H1 (cell line): Measurements from ENCODE around the gene FOXK1. TPM values are rescaled to one million over a fixed set of nuclear protein-coding genes. Genes with fewer than 3 reads are reported as not detected.

Experiments used
- CTCF ChIA-PET: fragments of 300-600 bp; sonication (Branson Sonifier 250); formaldehyde crosslinking; loops from one replicate; lab custom pipeline; 2021; ENCODE audit not compliant: partially characterized antibody; lab: Charles Lee
- POLR2A ChIA-PET: fragments of 300-600 bp; sonication (Branson Sonifier 250); formaldehyde crosslinking; loops from one replicate; lab custom pipeline; 2021; ENCODE audit warnings: inconsistent platforms; ENCODE audit not compliant: partially characterized antibody; lab: Charles Lee
- DNase-seq, 2 experiments: peaks; one replicate each; pipeline versions ENCODE4 v3.0.0 to v3.0.0-alpha.2; 2010 to 2022; ENCODE audit warnings: low spot score in 2 of 2, low read depth in 1 of 2, mixed read lengths in 1 of 2
- FAIRE-seq: peaks from 2 replicates; lab custom pipeline; 2011; peaks lifted over from hg19 to GRCh38; lab: Jason Lieb, UNC
- H2AFZ ChIP-seq: 2 replicates; pipeline ENCODE4 v1.8.1; 2012; ENCODE audit warnings: low read length, inconsistent platforms
- H2AK5ac ChIP-seq: 2 replicates; pipeline ENCODE4 v1.6.1; 2013; ENCODE audit warnings: low read depth, low read length
- H2BK120ac ChIP-seq: replicated peaks from 2 replicates; pipeline ENCODE3; 2013; ENCODE audit warnings: low read depth, low read length, inconsistent platforms
- H2BK12ac ChIP-seq: 2 replicates; pipeline ENCODE4 v1.6.1; 2013; ENCODE audit warnings: low read depth, low read length
- H2BK15ac ChIP-seq: 2 replicates; pipeline ENCODE4 v1.6.1; 2013; ENCODE audit warnings: low read length
- H2BK20ac ChIP-seq: 2 replicates; pipeline ENCODE4 v1.6.1; 2013; ENCODE audit warnings: low read length
- H2BK5ac ChIP-seq: 2 replicates; pipeline ENCODE4 v1.6.1; 2013; ENCODE audit warnings: low read depth, low read length
- H3K14ac ChIP-seq: 2 replicates; pipeline ENCODE4 v1.6.1; 2013; ENCODE audit warnings: inconsistent platforms; ENCODE audit not compliant: insufficient read length
- H3K18ac ChIP-seq: 2 replicates; pipeline ENCODE4 v1.6.1; 2013; ENCODE audit warnings: low read length; ENCODE audit errors: extremely low read depth
- H3K23ac ChIP-seq: 2 replicates; pipeline ENCODE4 v1.6.1; 2013; ENCODE audit warnings: inconsistent platforms; ENCODE audit not compliant: insufficient read length
- H3K23me2 ChIP-seq: 2 replicates; pipeline ENCODE4 v1.6.1; 2013; ENCODE audit warnings: low read depth, low read length
- H3K27ac ChIP-seq: 2 replicates; pipeline ENCODE4 v1.6.1; 2011; ENCODE audit warnings: low read depth, low read length, inconsistent platforms
- H3K27me3 ChIP-seq, 4 experiments: replicated peaks in 1 of 4; 1 replicate in 1 of 4; 2 replicates in 3 of 4; pipeline versions ENCODE4 v1.6.1 to v1.8.1; 2011 to 2013; ENCODE audit warnings: low read length in 3 of 4, mild to moderate bottlenecking in 3 of 4, inconsistent platforms in 2 of 4, mixed read lengths in 2 of 4, moderate library complexity in 1 of 4; ENCODE audit not compliant: control insufficient read depth in 3 of 4, insufficient read depth in 3 of 4; ENCODE audit errors: extremely low read depth in 1 of 4
- H3K36me3 ChIP-seq, 4 experiments: 2 replicates each; pipeline versions ENCODE4 v1.6.1 to v1.8.1; 2011 to 2013; ENCODE audit warnings: mild to moderate bottlenecking in 4 of 4, low read length in 3 of 4, moderate library complexity in 2 of 4, control low read depth in 1 of 4, inconsistent platforms in 1 of 4; ENCODE audit not compliant: insufficient read depth in 4 of 4, control insufficient read depth in 2 of 4
- H3K4ac ChIP-seq: replicated peaks from 2 replicates; pipeline ENCODE3; 2013; ENCODE audit warnings: low read length, low read depth, mixed read lengths, inconsistent platforms; ENCODE audit not compliant: insufficient read length
- H3K4me1 ChIP-seq, 4 experiments: replicated peaks in 1 of 4; 1 replicate in 1 of 4; 2 replicates in 3 of 4; pipeline versions ENCODE4 v1.6.1 to v1.8.1; 2011 to 2013; ENCODE audit warnings: low read length in 3 of 4, inconsistent platforms in 2 of 4, mixed read lengths in 1 of 4; ENCODE audit not compliant: insufficient read depth in 4 of 4, control insufficient read depth in 3 of 4
- H3K4me2 ChIP-seq, 2 experiments: 2 replicates each; pipeline versions ENCODE4 v1.6.1 to v1.8.1; 2011 to 2013; ENCODE audit warnings: low read depth in 2 of 2, low read length in 2 of 2, control low read depth in 1 of 2, inconsistent platforms in 1 of 2, mild to moderate bottlenecking in 1 of 2; ENCODE audit not compliant: insufficient read depth in 1 of 2
- H3K4me3 ChIP-seq, 4 experiments: fragments of 200-600, 300-600 bp in 1 of 4; sonication (generic), shearing (Covaris generic), sonication (Bioruptor Twin) in 1 of 4; 2 replicates each; pipeline versions ENCODE4 v1.5.1 to v1.8.1; 2011 to 2016; ENCODE audit warnings: low read length in 4 of 4, low read depth in 3 of 4, control low read depth in 2 of 4, inconsistent platforms in 2 of 4, mild to moderate bottlenecking in 2 of 4, mixed read lengths in 1 of 4, moderate library complexity in 1 of 4; ENCODE audit not compliant: insufficient read depth in 2 of 4; ENCODE audit errors: extremely low read depth in 1 of 4
- H3K56ac ChIP-seq: replicated peaks from 2 replicates; pipeline ENCODE3; 2013; ENCODE audit warnings: low read depth, mild to moderate bottlenecking, mixed read lengths, low read length, inconsistent platforms; ENCODE audit not compliant: insufficient read length
- H3K79me1 ChIP-seq: 2 replicates; pipeline ENCODE4 v1.6.1; 2013; ENCODE audit warnings: low read depth, low read length, control low read depth
- H3K79me2 ChIP-seq, 2 experiments: 2 replicates each; pipeline versions ENCODE4 v1.6.1 to v1.8.1; 2012 to 2013; ENCODE audit warnings: low read length in 2 of 2, mild to moderate bottlenecking in 2 of 2, inconsistent platforms in 1 of 2; ENCODE audit not compliant: insufficient read depth in 2 of 2, control insufficient read depth in 1 of 2
- H3K9ac ChIP-seq, 4 experiments: replicated peaks in 1 of 4; 1 replicate in 1 of 4; 2 replicates in 3 of 4; pipeline versions ENCODE4 v1.6.1 to v1.8.1; 2011 to 2013; ENCODE audit warnings: low read depth in 3 of 4, low read length in 3 of 4, control low read depth in 2 of 4, mild to moderate bottlenecking in 2 of 4, moderate library complexity in 2 of 4, inconsistent platforms in 1 of 4; ENCODE audit errors: extremely low read depth in 1 of 4
- H3K9me3 ChIP-seq, 2 experiments: 2 replicates each; pipeline versions ENCODE4 v1.6.1 to v1.8.1; 2012 to 2013; ENCODE audit warnings: mild to moderate bottlenecking in 2 of 2, moderate library complexity in 2 of 2, control low read depth in 1 of 2, inconsistent platforms in 1 of 2, low read depth in 1 of 2, low read length in 1 of 2, mixed read lengths in 1 of 2; ENCODE audit not compliant: insufficient read depth in 2 of 2
- H4K20me1 ChIP-seq, 2 experiments: replicated peaks in 1 of 2; 2 replicates each; pipeline versions ENCODE3 to v1.8.1; 2011 to 2013; ENCODE audit warnings: inconsistent platforms in 2 of 2, low read length in 2 of 2, mild to moderate bottlenecking in 1 of 2; ENCODE audit not compliant: insufficient read depth in 2 of 2, control insufficient read depth in 1 of 2
- H4K5ac ChIP-seq: 2 replicates; pipeline ENCODE4 v1.6.1; 2013; ENCODE audit warnings: low read length, low read depth, mixed read lengths, inconsistent platforms; ENCODE audit not compliant: insufficient read length
- H4K8ac ChIP-seq: 2 replicates; pipeline ENCODE4 v1.8.0; 2013; ENCODE audit warnings: mild to moderate bottlenecking, moderate library complexity, low read length, inconsistent platforms; ENCODE audit not compliant: insufficient read depth; ENCODE audit errors: extremely low read depth
- H4K91ac ChIP-seq: replicated peaks from 2 replicates; pipeline ENCODE3; 2013; ENCODE audit warnings: low read length, mixed read lengths, inconsistent platforms; ENCODE audit not compliant: insufficient read length
- CBX5 ChIP-seq: fragments of 300-800, 300-1000 bp; sonication (generic); IDR thresholded peaks from 2 replicates; pipeline ENCODE4 v1.7.1; 2016; ENCODE audit warnings: antibody characterized with exemption, low read length, low read depth
- CTCF ChIP-seq, 3 experiments: IDR thresholded peaks; 1 replicate in 2 of 3; 2 replicates in 1 of 3; pipeline versions ENCODE4 v1.5.1 to v1.6.1; 2011; ENCODE audit warnings: low read length in 3 of 3, mild to moderate bottlenecking in 3 of 3, inconsistent platforms in 2 of 3, low read depth in 1 of 3, moderate library complexity in 1 of 3; ENCODE audit not compliant: insufficient read depth in 1 of 3; ENCODE audit errors: control extremely low read depth in 1 of 3
- MAX ChIP-seq: IDR thresholded peaks from 2 replicates; pipeline ENCODE4 v1.6.1; 2012; ENCODE audit warnings: inconsistent platforms
- NRF1 ChIP-seq: IDR thresholded peaks from 2 replicates; pipeline ENCODE4 v1.6.1; 2011; ENCODE audit warnings: mild to moderate bottlenecking, low read depth, low read length, improper control_type of control experiment
- POLR2AphosphoS5 ChIP-seq: IDR thresholded peaks from 2 replicates; pipeline ENCODE4 v1.6.1; 2011; ENCODE audit warnings: low read depth, low read length
- POU5F1 ChIP-seq: IDR thresholded peaks from 2 replicates; pipeline ENCODE4 v1.6.1; 2011; ENCODE audit warnings: low read depth, mild to moderate bottlenecking, low read length, moderate library complexity
- SIX5 ChIP-seq: IDR thresholded peaks from 2 replicates; pipeline ENCODE4 v1.6.1; 2011; ENCODE audit warnings: mild to moderate bottlenecking, low read depth, low read length
- TBP ChIP-seq: IDR thresholded peaks from 2 replicates; pipeline ENCODE4 v1.6.1; 2011; ENCODE audit warnings: low read depth, low read length, improper control_type of control experiment
- WGBS, 2 experiments: shearing (Covaris generic) in 1 of 2; methylation state at CpG; one replicate each; pipeline versions ENCODE4 v1.1.6 to v1.1.7; 2013 to 2015; ENCODE audit warnings: low lambda C conversion rate in 2 of 2, mixed read lengths in 2 of 2, inconsistent platforms in 1 of 2, low coverage in 1 of 2, missing lambda C conversion rate in 1 of 2; ENCODE audit not compliant: insufficient replicate concordance in 2 of 2, insufficient coverage in 1 of 2, insufficient read length in 1 of 2; ENCODE audit errors: extremely low coverage in 1 of 2, missing lambda C conversion rate in 1 of 2; 5-methylcytosine and 5-hydroxymethylcytosine counted together
- polyA plus RNA-seq, 7 experiments: library from polyadenylated mRNA; depleted of rRNA in 3 of 7; stranded (reverse) in 5 of 7; unstranded in 2 of 7; fragments of >200 nt in 5 of 7; fragments of 200-250 nt in 2 of 7; gene quantifications; 1 replicate in 5 of 7; 2 replicates in 1 of 7; 4 replicates in 1 of 7; pipeline versions ENCODE4 v1.2.1 to v1.2.3, GENCODE V29; 2011 to 2013; ENCODE audit warnings: missing spikeins in 2 of 7, mixed read lengths in 2 of 7
- total RNA-seq: library from RNA; stranded (reverse); fragmentation: NEBNext Ultra II Directional; extraction: Animal tissue kit (Norgen Biotek cat#: 25700); gene quantifications from 2 replicates; pipeline ENCODE4 v1.2.1, GENCODE V29; 2021

Gene FOXK1
- total and polyA plus RNA-seq, 2 of the 8 experiments (the other 6 are each of a cell fraction or from before 2014, with no cell fraction given), result 2.0 to 8.5 TPM

GRCh38 chr7:4791738-4792536 lies 109.8 kb downstream of the FOXK1 start:
- Histone ChIP-seq H3K23ac (no peak overlapping the region), H4K20me1 (peaks cover 0 to 3% of the 10 kb centered on the region in 2 experiments), H4K91ac (no peak overlapping the region), H3K14ac (no peak overlapping the region), H3K23me2 (peaks cover 7% of the 10 kb centered on the region; the same call in 1 of the 2 replicates), H2AK5ac (no peak overlapping the region), H4K8ac (peak overlapping the region; percentile 96), H2BK12ac (no peak overlapping the region), H3K4me2 (peak overlapping the region; percentile 92 to 96), H3K36me3 (peaks cover 3 to 25% (median 5%) of the 10 kb centered on the region in 4 experiments; a peak in 5 of 8 replicates), H3K9ac (peak overlapping the region in 2 of 4 experiments; percentile 29 to 39; a peak in 3 of 7 replicates), H3K79me2 (no peaks in the 10 kb centered on the region), H3K4ac (no peak overlapping the region), H3K27ac (0 out of 2 replicates have a peak overlapping the region, but pooled peaks have one; percentile 27), H2BK5ac (no peak overlapping the region), H4K5ac (no peak overlapping the region), H3K79me1 (no peaks in the 10 kb centered on the region), H2BK20ac (no peak overlapping the region), H3K4me3 (peak overlapping the region; percentile 46 to 71 (median 52)), H2BK120ac (no peak overlapping the region), H3K18ac (peak overlapping the region; percentile 7; the same call in 1 of the 2 replicates), H3K4me1 (peaks cover 0 to 3% (median 1%) of the 10 kb centered on the region in 4 experiments; a peak in 4 of 7 replicates), H2AFZ (peak overlapping the region; percentile 37; the same call in 1 of the 2 replicates), H3K9me3 (no peaks in the 10 kb centered on the region; a peak in 1 of 4 replicates), H2BK15ac (no peak overlapping the region), H3K27me3 (no peaks in the 10 kb centered on the region), H3K56ac (no peak overlapping the region)
- no peak for FAIRE-seq
- ChIA-PET POLR2A (interaction anchor here (1.1 to 2.0 kb wide), 6 partner anchors 9 to 168 kb away, joined by 3 to 11 read pairs (median 7); partner anchors contain the start of gene AP5Z1), CTCF (interaction anchor here (0.6 to 4.0 kb wide), 18 partner anchors 8 to 307 kb away, joined by 3 to 24 read pairs (median 4); partner anchors contain the start of genes AP5Z1 and RADIL)
- 40% methylated on average over 16 of the region's 50 CpGs; no CpG with 5 or more reads in 1 of the 2 experiments for WGBS, 2 experiments
- DNase-seq, result peak; percentile 83 to 99
- TF ChIP-seq CBX5 (no peak), NRF1 (no peak), SIX5 (no peak), MAX (peak; percentile 55; the same call in 1 of the 2 replicates), POU5F1 (no peak), TBP (peak; percentile 7; the same call in 1 of the 2 replicates), CTCF (IDR thresholded peaks at IDR 0.05; ENCODE audit: control extremely low read depth in 1 of 3, insufficient read depth in 1 of 3, low read depth in 1 of 3, low read length in 3 of 3) (peak in 2 of 3 experiments; percentile 79 to 83; a peak in 3 of 4 replicates), POLR2AphosphoS5 (0 out of 2 replicates have a peak, but pooled peaks have one; percentile 13)
